HUES48 (cell line): Measurements from ENCODE around the gene FUT7.

Experiments
- H3K27ac ChIP-seq: one replicate; pipeline ENCODE4 v1.7.0; 2013; ENCODE audit warnings: low read depth, low read length, inconsistent platforms
- H3K27me3 ChIP-seq: 2 replicates; pipeline ENCODE4 v1.6.1; 2013; ENCODE audit warnings: mild to moderate bottlenecking, low read length; ENCODE audit not compliant: control insufficient read depth, insufficient read depth
- H3K36me3 ChIP-seq: 2 replicates; pipeline ENCODE4 v1.6.1; 2013; ENCODE audit warnings: low read length; ENCODE audit not compliant: control insufficient read depth, insufficient read depth
- H3K4me1 ChIP-seq: 2 replicates; pipeline ENCODE4 v1.6.1; 2013; ENCODE audit warnings: mild to moderate bottlenecking, low read length; ENCODE audit not compliant: control insufficient read depth, insufficient read depth
- H3K4me3 ChIP-seq: 2 replicates; pipeline ENCODE4 v1.5.1; 2013; ENCODE audit warnings: mild to moderate bottlenecking, low read depth, low read length
- H3K9ac ChIP-seq: 2 replicates; pipeline ENCODE4 v1.6.1; 2013; ENCODE audit warnings: mild to moderate bottlenecking, low read depth, low read length, moderate library complexity
- H3K9me3 ChIP-seq: 2 replicates; pipeline ENCODE4 v1.6.1; 2013; ENCODE audit warnings: low read length; ENCODE audit not compliant: control insufficient read depth, insufficient read depth

Gene FUT7

GRCh38 chr9:137053944-137054931 is 22.4 kb upstream of the FUT7 start, which contains the start of gene ENTPD2:
Gene ENTPD2, minus strand, starts transcription at chr9:137054061. Its CDS starts 64 bp downstream, at chr9:137053997.
- H3K36me3 ChIP-seq = no peaks in the 10 kb centered on the region
- H3K9ac ChIP-seq = no peak within 1 kb of the TSS
- no peaks in the 10 kb centered on the region for H3K9me3 ChIP-seq
- H3K4me3 ChIP-seq = peak within 1 kb of the TSS; percentile 55
- H3K27ac ChIP-seq = no peak within 1 kb of the TSS
- peaks cover 63% of the 10 kb centered on the region for H3K27me3 ChIP-seq
- peaks cover 3% of the 10 kb centered on the region for H3K4me1 ChIP-seq

- Histone ChIP-seq H3K4me1 (peaks cover 3% of the 10 kb centered on the region), H3K9ac (no peak overlapping the region), H3K27ac (no peak overlapping the region), H3K27me3 (peaks cover 68% of the 10 kb centered on the region), H3K4me3 (peak overlapping the region; percentile 55), H3K36me3 (no peaks in the 10 kb centered on the region), H3K9me3 (no peaks in the 10 kb centered on the region)
These were observed 21.4 kb upstream of the FUT7 start for GRCh38 chr9:137052998-137053943.

GRCh38 chr9:137052293-137052692 is 20.4 kb upstream of the FUT7 start:
- no peak overlapping the region for H3K4me3 ChIP-seq
- H3K9ac ChIP-seq = no peak overlapping the region
- H3K4me1 ChIP-seq = peaks cover 3% of the 10 kb centered on the region
- peaks cover 77% of the 10 kb centered on the region for H3K27me3 ChIP-seq
- H3K36me3 ChIP-seq = no peaks in the 10 kb centered on the region
- no peak overlapping the region for H3K27ac ChIP-seq
- no peaks in the 10 kb centered on the region for H3K9me3 ChIP-seq

- peaks cover 84% of the 10 kb centered on the region for H3K27me3 ChIP-seq
- H3K4me3 ChIP-seq = no peak overlapping the region
These were observed 19.3 kb upstream of the FUT7 start for GRCh38 chr9:137051145-137051724.

GRCh38 chr9:137050570-137050969 is 18.7 kb upstream of the FUT7 start:
- Histone ChIP-seq H3K4me1 (peaks cover 3% of the 10 kb centered on the region), H3K36me3 (no peaks in the 10 kb centered on the region), H3K9ac (no peak overlapping the region), H3K9me3 (no peaks in the 10 kb centered on the region), H3K27ac (no peak overlapping the region), H3K27me3 (peaks cover 83% of the 10 kb centered on the region), H3K4me3 (no peak overlapping the region)

More at GRCh38 chr9:137051145-137051724, 19.3 kb upstream of the FUT7 start:
- Histone ChIP-seq H3K4me1 (peaks cover 3% of the 10 kb centered on the region), H3K36me3 (no peaks in the 10 kb centered on the region), H3K27ac (no peak overlapping the region), H3K9me3 (no peaks in the 10 kb centered on the region), H3K9ac (no peak overlapping the region)

- H3K27me3 ChIP-seq = peaks cover 83% of the 10 kb centered on the region
These were observed 17.9 kb upstream of the FUT7 start for GRCh38 chr9:137049544-137050449.

GRCh38 chr9:137048655-137049543 is 17.0 kb upstream of the FUT7 start:
- H3K9me3 ChIP-seq = no peaks in the 10 kb centered on the region
- H3K27me3 ChIP-seq = peaks cover 78% of the 10 kb centered on the region
- no peaks in the 10 kb centered on the region for H3K36me3 ChIP-seq
- no peak overlapping the region for H3K9ac ChIP-seq
- peaks cover 5% of the 10 kb centered on the region; the same call in 1 of the 2 replicates for H3K4me1 ChIP-seq
- H3K27ac ChIP-seq = no peak overlapping the region
- H3K4me3 ChIP-seq = no peak overlapping the region; the same call in 1 of the 2 replicates

More at GRCh38 chr9:137049544-137050449, 17.9 kb upstream of the FUT7 start:
- no peaks in the 10 kb centered on the region for H3K36me3 ChIP-seq
- H3K27ac ChIP-seq = no peak overlapping the region
- peaks cover 5% of the 10 kb centered on the region; the same call in 1 of the 2 replicates for H3K4me1 ChIP-seq
- no peak overlapping the region for H3K9ac ChIP-seq
- no peaks in the 10 kb centered on the region for H3K9me3 ChIP-seq
- no peak overlapping the region for H3K4me3 ChIP-seq

- H3K4me1 ChIP-seq = 0 out of 2 replicates have a peak, but pooled peaks cover 3% of the 10 kb centered on the region
- H3K4me3 ChIP-seq = peak within 1 kb of the TSS; percentile 65
- H3K27ac ChIP-seq = no peak within 1 kb of the TSS
- no peaks in the 10 kb centered on the region for H3K36me3 ChIP-seq
- no peak within 1 kb of the TSS for H3K9ac ChIP-seq
- no peaks in the 10 kb centered on the region for H3K9me3 ChIP-seq
- H3K27me3 ChIP-seq = peaks cover 52% of the 10 kb centered on the region
These were observed 14.3 kb upstream of the FUT7 start, which contains the start of gene NPDC1 for GRCh38 chr9:137046088-137046787. Gene NPDC1, minus strand, starts transcription at chr9:137046177. Its CDS starts 188 bp downstream, at chr9:137045989.
